ENCODE data around the gene KDM8.

KDM8 gene

DNA sequence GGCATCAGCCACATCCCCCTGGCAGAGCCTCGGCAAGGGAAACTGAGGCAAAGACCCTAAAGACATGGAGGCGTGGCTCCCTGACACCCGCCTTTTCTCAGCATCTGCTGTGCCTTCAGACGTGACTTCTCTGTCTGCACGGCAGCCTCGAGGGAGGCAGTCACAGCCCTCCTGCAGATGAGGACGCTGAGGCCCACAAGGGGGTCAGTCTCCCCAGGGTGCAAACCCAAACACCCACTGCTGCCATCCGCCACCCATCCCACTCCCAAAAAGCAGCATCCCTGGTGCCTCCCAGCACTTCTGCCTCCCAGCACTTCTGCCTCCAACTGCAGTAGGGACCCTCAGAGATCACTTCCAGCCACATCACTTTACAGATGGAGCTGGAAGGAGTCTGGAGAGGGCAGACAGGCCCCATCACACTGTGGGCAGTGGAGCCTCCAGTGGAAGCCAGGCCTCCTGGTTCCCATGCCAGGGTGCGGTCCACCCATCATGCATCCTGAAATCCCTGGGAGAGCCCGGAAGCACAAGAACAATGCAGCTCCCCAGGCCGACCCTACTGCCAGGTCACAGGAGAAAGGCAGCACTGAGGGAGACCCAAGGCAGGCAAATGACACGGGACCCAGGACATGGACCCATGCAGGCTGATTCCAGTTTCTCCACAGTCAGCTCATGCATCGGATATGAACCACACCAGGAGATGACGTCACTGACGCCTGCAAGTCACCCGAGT lies 23.8 kb downstream of the KDM8 start:
- Histone ChIP-seq H3K27me3 (replicated peaks; ENCODE audit: insufficient read depth, low read length) (no peaks in the 10 kb centered on the region), H3K27ac (ENCODE audit: low read length) (peak overlapping the region; percentile 91; the same call in 1 of the 2 replicates), H3K4me2 (ENCODE audit: low read depth, low read length) (peak overlapping the region; percentile 98), H3K9ac (ENCODE audit: low read length) (no peak overlapping the region), H3K9me2 (replicated peaks; ENCODE audit: insufficient read depth, low read length) (no peaks in the 10 kb centered on the region), H2AFZ (ENCODE audit: low read length) (no peak overlapping the region), H3K36me3 (replicated peaks; ENCODE audit: insufficient read depth, low read length) (no peaks in the 10 kb centered on the region), H4K20me1 (ENCODE audit: insufficient read depth, low read length) (no peaks in the 10 kb centered on the region), H3K4me1 (ENCODE audit: low read length) (peaks cover 43% of the 10 kb centered on the region), H3K9me3 (replicated peaks; ENCODE audit: insufficient read depth, low read length) (no peaks in the 10 kb centered on the region), H3K79me2 (ENCODE audit: low read length) (no peaks in the 10 kb centered on the region), H3F3A (ENCODE audit: insufficient read depth, low read length) (peaks cover 35% of the 10 kb centered on the region), H3K4me3 (ENCODE audit: low read length) (peak overlapping the region; percentile 56; the same call in 1 of the 2 replicates)
- TF ChIP-seq CTCF (IDR thresholded peaks at IDR 0.05; ENCODE audit: low read length) (no peak), EZH2phosphoT487 (IDR thresholded peaks at IDR 0.05; ENCODE audit: low read length) (no peak)
- DNase-seq, result no peak

DNA sequence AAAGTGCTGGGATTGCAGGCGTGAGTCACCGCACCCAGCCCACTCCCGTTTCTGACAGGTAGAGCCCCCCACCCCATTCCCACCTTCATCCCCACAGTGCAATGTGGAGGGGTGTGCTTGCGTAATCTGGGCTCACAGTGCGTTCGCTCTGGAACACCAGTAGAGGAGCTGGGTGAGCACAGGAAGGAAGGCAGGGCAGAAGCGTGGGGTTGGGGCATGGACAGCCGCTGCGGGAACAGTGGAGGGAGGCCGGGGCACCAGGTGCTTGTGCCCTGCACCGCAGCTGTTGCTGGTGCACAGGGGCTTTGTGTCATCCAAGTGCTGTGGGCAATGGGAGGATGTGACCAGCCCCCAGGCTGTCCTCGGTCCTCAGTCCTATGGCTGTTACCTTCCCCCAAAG lies 24.7 kb downstream of the KDM8 start:
- Histone ChIP-seq H3K79me2 (ENCODE audit: low read length) (no peaks in the 10 kb centered on the region), H2AFZ (ENCODE audit: low read length) (no peak overlapping the region), H3K4me2 (ENCODE audit: low read depth, low read length) (no peak overlapping the region), H3F3A (ENCODE audit: insufficient read depth, low read length) (peaks cover 43% of the 10 kb centered on the region), H3K36me3 (replicated peaks; ENCODE audit: insufficient read depth, low read length) (no peaks in the 10 kb centered on the region), H3K9ac (ENCODE audit: low read length) (no peak overlapping the region), H4K20me1 (ENCODE audit: insufficient read depth, low read length) (no peaks in the 10 kb centered on the region), H3K27ac (ENCODE audit: low read length) (no peak overlapping the region), H3K4me1 (ENCODE audit: low read length) (peaks cover 52% of the 10 kb centered on the region), H3K9me2 (replicated peaks; ENCODE audit: insufficient read depth, low read length) (no peaks in the 10 kb centered on the region), H3K4me3 (ENCODE audit: low read length) (no peak overlapping the region), H3K9me3 (replicated peaks; ENCODE audit: insufficient read depth, low read length) (no peaks in the 10 kb centered on the region), H3K27me3 (replicated peaks; ENCODE audit: insufficient read depth, low read length) (no peaks in the 10 kb centered on the region)
- TF ChIP-seq CTCF (IDR thresholded peaks at IDR 0.05; ENCODE audit: low read length), result no peak
- no peak for TF ChIP-seq EZH2 (optimal IDR thresholded peaks at IDR 0.05; ENCODE audit: low read depth, low read length)
- no peak for TF ChIP-seq EZH2phosphoT487 (IDR thresholded peaks at IDR 0.05; ENCODE audit: low read length)
- DNase-seq, result no peak

DNA sequence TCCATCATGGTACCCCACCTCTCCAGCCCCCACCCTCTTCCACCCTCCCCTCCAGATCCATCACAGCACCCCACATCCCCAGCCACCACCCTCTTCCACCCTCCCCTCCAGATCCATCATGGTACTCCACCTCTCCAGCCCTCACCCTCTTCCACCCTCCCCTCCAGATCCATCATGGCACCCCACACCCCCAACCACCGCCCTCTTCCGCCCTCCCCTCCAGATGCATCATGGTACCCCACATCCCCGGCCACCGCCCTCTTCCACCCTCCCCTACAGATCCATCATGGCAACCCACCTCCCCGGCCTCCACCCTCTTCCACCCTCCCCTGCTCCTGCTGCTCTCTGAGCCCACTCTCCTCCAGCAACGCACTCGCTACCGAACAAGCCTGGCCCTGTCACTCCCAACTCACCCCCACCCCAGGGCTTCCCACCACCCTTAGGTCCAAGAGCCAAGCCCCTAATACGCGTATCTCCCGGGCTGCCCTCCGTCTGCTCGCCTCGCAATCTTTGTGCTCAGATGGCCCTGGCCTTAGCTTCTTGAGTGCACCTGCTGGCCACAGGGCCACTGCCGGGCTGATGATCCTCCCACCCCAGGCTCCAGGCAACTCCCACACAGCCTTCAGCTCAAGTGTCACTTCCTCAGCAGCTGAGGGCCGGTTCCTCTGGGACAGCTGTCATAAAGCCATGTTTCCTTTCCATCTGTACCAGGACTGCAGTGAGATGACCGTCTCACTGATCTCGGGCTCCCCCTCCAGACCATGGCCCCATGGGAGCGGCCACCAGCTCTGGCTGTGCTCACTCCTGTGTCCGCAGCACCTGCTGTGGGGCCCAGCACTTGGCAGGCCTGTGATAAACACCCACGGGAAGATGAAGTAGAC lies 25.5 kb downstream of the KDM8 start:
- no peaks in the 10 kb centered on the region for H3K79me2 ChIP-seq (ENCODE audit: low read length)
- no peaks in the 10 kb centered on the region for H3K27me3 ChIP-seq (replicated peaks; ENCODE audit: insufficient read depth, low read length)
- no peak overlapping the region for H3K9ac ChIP-seq (ENCODE audit: low read length)
- TF ChIP-seq EZH2 (optimal IDR thresholded peaks at IDR 0.05; ENCODE audit: low read depth, low read length) (no peak), EZH2phosphoT487 (IDR thresholded peaks at IDR 0.05; ENCODE audit: low read length) (no peak), CTCF (IDR thresholded peaks at IDR 0.05; ENCODE audit: low read length) (no peak)
- H3F3A ChIP-seq (ENCODE audit: insufficient read depth, low read length), result peaks cover 43% of the 10 kb centered on the region
- H3K27ac ChIP-seq (ENCODE audit: low read length), result no peak overlapping the region
- no peak overlapping the region for H3K4me2 ChIP-seq (ENCODE audit: low read depth, low read length)
- no peaks in the 10 kb centered on the region for H3K36me3 ChIP-seq (replicated peaks; ENCODE audit: insufficient read depth, low read length)
- H4K20me1 ChIP-seq (ENCODE audit: insufficient read depth, low read length), result no peaks in the 10 kb centered on the region
- no peaks in the 10 kb centered on the region for H3K9me3 ChIP-seq (replicated peaks; ENCODE audit: insufficient read depth, low read length)
- no peaks in the 10 kb centered on the region for H3K9me2 ChIP-seq (replicated peaks; ENCODE audit: insufficient read depth, low read length)
- H3K4me1 ChIP-seq (ENCODE audit: low read length), result peaks cover 55% of the 10 kb centered on the region
- no peak overlapping the region for H3K4me3 ChIP-seq (ENCODE audit: low read length)
- no peak for DNase-seq
- no peak overlapping the region for H2AFZ ChIP-seq (ENCODE audit: low read length)
